ENCODE data around the gene ZNF653. TPM values are rescaled to one million over a fixed set of nuclear protein-coding genes. Genes with fewer than 3 reads are reported as not detected.

ZNF653 gene
- total RNA-seq, 1 donor from 2014 or later: 14.1 TPM

- Mint-ChIP-seq H3K36me3 (ENCODE audit: low read depth) (peaks cover 18% of the 10 kb centered on the region), H3K4me3 (no peak overlapping the region), H3K27me3 (peaks cover 3% of the 10 kb centered on the region), H3K27ac (no peak overlapping the region), H3K9me3 (no peaks in the 10 kb centered on the region), H3K4me1 (peaks cover 7% of the 10 kb centered on the region)
- no peak for DNase-seq
- ATAC-seq (ENCODE audit: low read depth): peak; percentile 49
- ChIA-PET POLR2A (no interaction called here), CTCF (no interaction called here)
- intact Hi-C loops (cut with micrococcal nuclease): loop anchor here (5.0 kb wide), 1 partner anchor 134 kb away; no protein-coding TSS in a partner anchor
- no peak for TF ChIP-seq CTCF (IDR thresholded peaks at IDR 0.05)
Measured at GRCh38 chr19:11453468-11454341, 51.9 kb downstream of the ZNF653 start.

- ChIA-PET POLR2A (interaction anchor here (0.6 to 0.7 kb wide), 3 partner anchors 69 to 418 kb away, joined by 3 to 5 read pairs (median 4); no protein-coding TSS in a partner anchor), CTCF (interaction anchor here (0.7 to 1.4 kb wide), 3 partner anchors 30 to 78 kb away, joined by 3 to 8 read pairs (median 3); no protein-coding TSS in a partner anchor)
- intact Hi-C loops (cut with micrococcal nuclease): loop anchor here (5.0 kb wide), 1 partner anchor 135 kb away; no protein-coding TSS in a partner anchor
- peak overlapping the region; percentile 42 for H3K4me3 Mint-ChIP-seq
- H3K36me3 Mint-ChIP-seq (ENCODE audit: low read depth): peaks cover 25% of the 10 kb centered on the region
- DNase-seq: no peak
- H3K27ac Mint-ChIP-seq: no peak overlapping the region
- no peak for ATAC-seq (ENCODE audit: low read depth)
- no peaks in the 10 kb centered on the region for H3K27me3 Mint-ChIP-seq
- H3K4me1 Mint-ChIP-seq: peaks cover 7% of the 10 kb centered on the region
- no peak for TF ChIP-seq CTCF (IDR thresholded peaks at IDR 0.05)
- H3K9me3 Mint-ChIP-seq: no peaks in the 10 kb centered on the region
Measured at GRCh38 chr19:11452620-11453310, 52.9 kb downstream of the ZNF653 start.

GRCh38 chr19:11451871-11452619 is 53.6 kb downstream of the ZNF653 start:
- Mint-ChIP-seq H3K4me1 (peaks cover 7% of the 10 kb centered on the region), H3K4me3 (peak overlapping the region; percentile 42), H3K27ac (no peak overlapping the region), H3K9me3 (no peaks in the 10 kb centered on the region), H3K36me3 (ENCODE audit: low read depth) (peaks cover 27% of the 10 kb centered on the region), H3K27me3 (no peaks in the 10 kb centered on the region)
- CTCF ChIA-PET: interaction anchor here (0.7 to 1.4 kb wide), 3 partner anchors 30 to 77 kb away, joined by 3 to 8 read pairs (median 3); no protein-coding TSS in a partner anchor
- intact Hi-C loops (cut with micrococcal nuclease): loop anchor here (5.0 kb wide), 1 partner anchor 135 kb away; no protein-coding TSS in a partner anchor
- no peak for TF ChIP-seq CTCF (IDR thresholded peaks at IDR 0.05)
- DNase-seq (no peak), ATAC-seq (ENCODE audit: low read depth) (no peak)
- POLR2A ChIA-PET: interaction anchor here (0.6 to 0.7 kb wide), 3 partner anchors 69 to 417 kb away, joined by 3 to 5 read pairs (median 4); no protein-coding TSS in a partner anchor

GRCh38 chr19:11451327-11451870 is 54.2 kb downstream of the ZNF653 start:
- Mint-ChIP-seq H3K4me1 (peaks cover 7% of the 10 kb centered on the region), H3K27me3 (no peaks in the 10 kb centered on the region), H3K9me3 (no peaks in the 10 kb centered on the region), H3K4me3 (no peak overlapping the region), H3K36me3 (ENCODE audit: low read depth) (peaks cover 30% of the 10 kb centered on the region), H3K27ac (no peak overlapping the region)
- intact Hi-C loops (cut with micrococcal nuclease): loop anchor here (5.0 kb wide), 1 partner anchor 136 kb away; no protein-coding TSS in a partner anchor
- CTCF ChIA-PET: interaction anchor here (1.3 to 1.4 kb wide), 2 partner anchors 70 kb away, joined by 3 read pairs; no protein-coding TSS in a partner anchor
- DNase-seq (no peak), ATAC-seq (ENCODE audit: low read depth) (no peak)
- POLR2A ChIA-PET: no interaction called here
- no peak for TF ChIP-seq CTCF (IDR thresholded peaks at IDR 0.05)
